RPMI8226 (cell line): Measurements from ENCODE around the gene HOXC6.
"Not testable (repeated sequence)": the region's sequence is repeated elsewhere in the genome, so short reads cannot be mapped to it uniquely, and the experiment has no call there.

ENCODE experiments used
- DNase-seq: peaks from one replicate; pipeline ENCODE4 v3.0.0-alpha.2; 2015

The HOXC6 gene

GRCh38 chr12:54030889-54031471 lies 2.7 kb downstream of the HOXC6 start:
- DNase-seq, result no peak

- DNase-seq, result no peak
These were observed 3.2 kb downstream of the HOXC6 start for GRCh38 chr12:54031480-54031879.

GRCh38 chr12:54032086-54032619 lies 3.9 kb downstream of the HOXC6 start:
- no peak for DNase-seq

GRCh38 chr12:54032627-54033100 lies 4.4 kb downstream of the HOXC6 start, which contains the start of gene HOXC5:
Gene HOXC5 (plus strand): TSS chr12:54033050. CDS start chr12:54033123, 73 bp downstream.
- DNase-seq, result peak; percentile 64

- no peak for DNase-seq
These were observed 5.1 kb downstream of the HOXC6 start for GRCh38 chr12:54033106-54033979.

GRCh38 chr12:54033980-54034784 lies 5.9 kb downstream of the HOXC6 start:
- no peak for DNase-seq

- no peak for DNase-seq
These were observed 6.6 kb downstream of the HOXC6 start for GRCh38 chr12:54034785-54035310.

- DNase-seq, result no peak
These were observed 7.5 kb downstream of the HOXC6 start for GRCh38 chr12:54035568-54036264.

- no peak for DNase-seq
These were observed 8.6 kb downstream of the HOXC6 start for GRCh38 chr12:54036620-54037359.

- no peak for DNase-seq
These were observed 9.4 kb downstream of the HOXC6 start for GRCh38 chr12:54037360-54038283.

GRCh38 chr12:54038284-54038870 lies 10.1 kb downstream of the HOXC6 start:
- DNase-seq, result no peak

- DNase-seq, result no peak
These were observed 10.7 kb downstream of the HOXC6 start for GRCh38 chr12:54038871-54039414.

GRCh38 chr12:54039417-54040147 lies 11.3 kb downstream of the HOXC6 start:
- DNase-seq, result no peak

- no peak for DNase-seq
These were observed 11.9 kb downstream of the HOXC6 start for GRCh38 chr12:54040148-54040494.

GRCh38 chr12:54040648-54041047 lies 12.4 kb downstream of the HOXC6 start:
- no peak for DNase-seq

GRCh38 chr12:54041097-54041690 lies 13.0 kb downstream of the HOXC6 start:
- no peak for DNase-seq

- not testable (repeated sequence) for DNase-seq
These were observed 13.8 kb downstream of the HOXC6 start for GRCh38 chr12:54042033-54042432.
